OCI-LY1 (cell line): ENCODE measurements around the gene NFX1.

Source experiments
- H2AFZ ChIP-seq: fragments of 200-600 bp; sonication (generic), shearing (Covaris generic); 2 replicates; pipeline ENCODE4 v1.6.0; 2014; ENCODE audit warnings: antibody characterized with exemption, mild to moderate bottlenecking, low read length
- H3F3A ChIP-seq: fragments of 200-600 bp; sonication (generic), shearing (Covaris generic); 2 replicates; pipeline ENCODE4 v1.6.0; 2014; ENCODE audit warnings: mild to moderate bottlenecking, antibody characterized with exemption, low read length, moderate library complexity; ENCODE audit not compliant: insufficient read depth
- H3K27ac ChIP-seq: fragments of 200-600 bp; sonication (generic); 2 replicates; pipeline ENCODE4 v1.5.1; 2014; ENCODE audit warnings: low read length, mixed run types, mild to moderate bottlenecking, low read depth; ENCODE audit not compliant: poor library complexity, severe bottlenecking
- H3K27me3 ChIP-seq: fragments of 200-600 bp; sonication (generic); 2 replicates; pipeline ENCODE4 v1.6.0; 2014; ENCODE audit warnings: antibody characterized with exemption, mild to moderate bottlenecking, low read length, moderate library complexity; ENCODE audit not compliant: insufficient read depth
- H3K36me3 ChIP-seq: fragments of 200-600 bp; sonication (generic); 2 replicates; pipeline ENCODE4 v1.6.1; 2014; ENCODE audit warnings: mild to moderate bottlenecking, antibody characterized with exemption, low read length, moderate library complexity, mixed read lengths; ENCODE audit not compliant: insufficient read depth
- H3K4me1 ChIP-seq: fragments of 200-600 bp; sonication (generic); 2 replicates; pipeline ENCODE4 v1.5.1; 2014; ENCODE audit warnings: mild to moderate bottlenecking, low read length, moderate library complexity; ENCODE audit not compliant: insufficient read depth, severe bottlenecking
- H3K4me2 ChIP-seq: fragments of 200-600 bp; sonication (generic), shearing (Covaris generic); 2 replicates; pipeline ENCODE4 v1.6.1; 2014; ENCODE audit warnings: low read length
- H3K4me3 ChIP-seq: fragments of 200-600 bp; sonication (generic); 2 replicates; pipeline ENCODE4 v1.5.1; 2014; ENCODE audit warnings: low read length, low read depth, mild to moderate bottlenecking, mixed read lengths; ENCODE audit not compliant: poor library complexity, severe bottlenecking
- H3K79me2 ChIP-seq: fragments of 200-600 bp; shearing (Covaris generic); 2 replicates; pipeline ENCODE4 v1.6.1; 2016; ENCODE audit warnings: mixed run types, low read length, mixed read lengths; ENCODE audit not compliant: insufficient read depth
- H3K9ac ChIP-seq: fragments of 200-600 bp; sonication (generic), shearing (Covaris generic); 2 replicates; pipeline ENCODE4 v1.6.1; 2014; ENCODE audit warnings: mild to moderate bottlenecking, low read length, mixed read lengths
- H3K9me2 ChIP-seq: fragments of 200-600 bp; sonication (generic), shearing (Covaris generic); 2 replicates; pipeline ENCODE4 v1.6.1; 2014; ENCODE audit warnings: low read depth, mild to moderate bottlenecking, low read length, mixed read lengths
- H3K9me3 ChIP-seq: fragments of 200-600 bp; shearing (Covaris generic); 2 replicates; pipeline ENCODE4 v1.6.1; 2014; ENCODE audit warnings: low read length, mixed read lengths
- H4K20me1 ChIP-seq: fragments of 200-600 bp; sonication (generic), shearing (Covaris generic); 2 replicates; pipeline ENCODE4 v1.6.0; 2016; ENCODE audit warnings: mild to moderate bottlenecking, low read length; ENCODE audit not compliant: insufficient read depth
- EZH2 ChIP-seq: fragments of 200-600 bp; sonication (generic), shearing (Covaris generic); IDR thresholded peaks from 2 replicates; pipeline ENCODE4 v1.8.0; 2017; ENCODE audit warnings: borderline replicate concordance, mixed run types, mild to moderate bottlenecking, antibody characterized with exemption, low read length, moderate library complexity, mixed read lengths
- TF ChIP-seq, protein P1 (sequence below): fragments of 200-600 bp; sonication (generic), shearing (Covaris generic); IDR thresholded peaks from 2 replicates; pipeline ENCODE4 v1.5.1; 2017; ENCODE audit warnings: mild to moderate bottlenecking, antibody characterized with exemption, low read length, moderate library complexity, mixed read lengths

Gene NFX1

DNA sequence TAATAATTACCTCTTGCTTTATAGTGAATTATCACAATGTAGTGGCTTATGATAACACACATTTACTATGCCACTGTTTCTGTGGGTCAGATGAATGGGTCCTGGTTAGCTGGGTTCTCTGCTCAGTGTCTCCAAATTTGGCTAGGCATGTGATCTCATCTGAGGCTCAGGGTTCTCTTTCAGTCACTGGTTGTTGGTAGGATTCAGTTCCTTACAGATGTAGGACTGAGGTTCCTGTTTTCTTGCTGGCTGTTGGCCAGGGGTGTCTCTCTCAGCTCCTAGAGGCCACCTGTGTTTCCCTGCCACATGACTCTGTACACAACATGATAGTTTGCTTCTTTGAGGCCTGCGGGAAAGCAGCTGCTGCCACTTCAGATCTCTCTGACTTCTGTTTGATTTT lies 7.1 kb downstream of the NFX1 start:
- no peaks in the 10 kb centered on the region for H3K27me3 ChIP-seq
- TF ChIP-seq EZH2, result no peak
- TF ChIP-seq, protein P1, sequence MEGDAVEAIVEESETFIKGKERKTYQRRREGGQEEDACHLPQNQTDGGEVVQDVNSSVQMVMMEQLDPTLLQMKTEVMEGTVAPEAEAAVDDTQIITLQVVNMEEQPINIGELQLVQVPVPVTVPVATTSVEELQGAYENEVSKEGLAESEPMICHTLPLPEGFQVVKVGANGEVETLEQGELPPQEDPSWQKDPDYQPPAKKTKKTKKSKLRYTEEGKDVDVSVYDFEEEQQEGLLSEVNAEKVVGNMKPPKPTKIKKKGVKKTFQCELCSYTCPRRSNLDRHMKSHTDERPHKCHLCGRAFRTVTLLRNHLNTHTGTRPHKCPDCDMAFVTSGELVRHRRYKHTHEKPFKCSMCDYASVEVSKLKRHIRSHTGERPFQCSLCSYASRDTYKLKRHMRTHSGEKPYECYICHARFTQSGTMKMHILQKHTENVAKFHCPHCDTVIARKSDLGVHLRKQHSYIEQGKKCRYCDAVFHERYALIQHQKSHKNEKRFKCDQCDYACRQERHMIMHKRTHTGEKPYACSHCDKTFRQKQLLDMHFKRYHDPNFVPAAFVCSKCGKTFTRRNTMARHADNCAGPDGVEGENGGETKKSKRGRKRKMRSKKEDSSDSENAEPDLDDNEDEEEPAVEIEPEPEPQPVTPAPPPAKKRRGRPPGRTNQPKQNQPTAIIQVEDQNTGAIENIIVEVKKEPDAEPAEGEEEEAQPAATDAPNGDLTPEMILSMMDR, result no peak
- no peaks in the 10 kb centered on the region for H3K9me3 ChIP-seq
- no peaks in the 10 kb centered on the region for H3K9me2 ChIP-seq
- H3K4me2 ChIP-seq, result peak overlapping the region; percentile 48
- H3K36me3 ChIP-seq, result peaks cover 95% of the 10 kb centered on the region
- peak overlapping the region; percentile 88 for H3K27ac ChIP-seq
- H4K20me1 ChIP-seq, result no peaks in the 10 kb centered on the region
- H3K4me3 ChIP-seq, result peak overlapping the region; percentile 8
- H2AFZ ChIP-seq, result no peak overlapping the region
- H3F3A ChIP-seq, result peaks cover 4% of the 10 kb centered on the region; the same call in 1 of the 2 replicates
- H3K79me2 ChIP-seq, result peaks cover 60% of the 10 kb centered on the region
- H3K9ac ChIP-seq, result peak overlapping the region; percentile 40; the same call in 1 of the 2 replicates
- H3K4me1 ChIP-seq, result peaks cover 64% of the 10 kb centered on the region

DNA sequence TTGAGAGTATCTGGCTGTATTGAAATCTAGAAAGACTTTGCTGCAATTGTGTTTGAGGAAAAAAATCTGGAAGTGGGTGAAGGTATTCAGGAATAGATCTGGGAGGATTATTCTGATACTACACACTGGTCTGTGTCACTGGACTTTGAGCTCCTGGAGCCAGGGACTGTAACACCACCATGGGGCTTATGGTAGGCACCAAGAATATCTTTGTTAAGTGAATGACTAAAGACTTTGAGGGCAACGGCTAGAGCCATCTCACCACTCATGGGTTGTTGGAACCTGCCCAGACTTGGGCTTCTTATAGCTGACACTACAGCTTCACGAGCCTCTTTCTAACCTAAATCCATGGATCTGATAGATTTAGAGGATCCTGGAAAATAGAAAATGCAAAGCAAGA lies 10.2 kb downstream of the NFX1 start:
- H4K20me1 ChIP-seq, result no peaks in the 10 kb centered on the region

DNA sequence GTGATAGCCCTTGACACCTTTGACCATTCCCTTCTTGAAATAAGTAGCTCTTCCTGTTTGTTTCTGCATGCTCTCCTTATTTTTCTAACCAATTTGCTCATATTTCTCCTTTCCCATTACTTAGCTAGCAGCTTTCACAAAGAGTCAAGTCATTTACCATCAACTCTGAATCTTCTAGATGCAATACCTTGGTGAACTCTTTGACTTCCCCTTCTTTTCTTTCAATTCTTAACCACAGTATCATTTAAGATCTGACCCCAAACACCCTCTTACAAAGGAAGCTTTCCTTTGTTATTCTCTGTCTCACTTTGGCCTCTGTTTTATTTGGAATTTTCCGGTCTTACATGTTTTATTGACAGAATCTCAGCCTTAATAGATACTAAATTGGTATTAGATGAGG lies 14.0 kb downstream of the NFX1 start:
- Histone ChIP-seq H3K4me2 (no peak overlapping the region), H3K9me3 (no peaks in the 10 kb centered on the region), H3K36me3 (peaks cover 100% of the 10 kb centered on the region), H3K27ac (no peak overlapping the region), H4K20me1 (no peaks in the 10 kb centered on the region), H3K4me1 (no peaks in the 10 kb centered on the region), H3K9me2 (no peaks in the 10 kb centered on the region), H3F3A (no peaks in the 10 kb centered on the region), H3K27me3 (no peaks in the 10 kb centered on the region), H3K79me2 (peaks cover 11% of the 10 kb centered on the region), H3K9ac (no peak overlapping the region), H2AFZ (no peak overlapping the region), H3K4me3 (no peak overlapping the region)
- TF ChIP-seq EZH2, result no peak
- TF ChIP-seq, protein P1, result no peak

More for the DNA sequence above, 10.2 kb downstream of the NFX1 start:
- TF ChIP-seq, protein P1, result no peak
- no peak for TF ChIP-seq EZH2
- H2AFZ ChIP-seq, result no peak overlapping the region
- H3K9me3 ChIP-seq, result no peaks in the 10 kb centered on the region
- H3K36me3 ChIP-seq, result peaks cover 95% of the 10 kb centered on the region
- H3K4me1 ChIP-seq, result peaks cover 33% of the 10 kb centered on the region
- H3K4me3 ChIP-seq, result no peak overlapping the region
- peaks cover 4% of the 10 kb centered on the region; the same call in 1 of the 2 replicates for H3F3A ChIP-seq
- no peak overlapping the region for H3K9ac ChIP-seq
- H3K79me2 ChIP-seq, result peaks cover 32% of the 10 kb centered on the region
- H3K27me3 ChIP-seq, result no peaks in the 10 kb centered on the region
- no peak overlapping the region for H3K27ac ChIP-seq
- H3K4me2 ChIP-seq, result no peak overlapping the region
- H3K9me2 ChIP-seq, result no peaks in the 10 kb centered on the region
